ENCODE data around the gene CTSH.

Gene CTSH

GRCh38 chr15:78898540-78898939 is 46.3 kb downstream of the CTSH start:
- TF ChIP-seq CTCF (IDR thresholded peaks at IDR 0.05): no peak
- Histone ChIP-seq H3K27me3 (no peaks in the 10 kb centered on the region), H3K4me1 (peaks cover 0 to 13% (median 2%) of the 10 kb centered on the region in 4 donors), H3K36me3 (peaks cover 94 to 98% (median 97%) of the 10 kb centered on the region in 3 donors), H3K27ac (no peak overlapping the region), H3K4me3 (no peak overlapping the region), H3K9me3 (no peaks in the 10 kb centered on the region)
- intact Hi-C loops (cut with DNase I; ENCODE audit: low total_unique reads): no loop called here
- DNase-seq: no peak

GRCh38 chr15:78895471-78895870 is 49.4 kb downstream of the CTSH start:
- Histone ChIP-seq H3K4me1 (no peaks in the 10 kb centered on the region), H3K4me3 (no peak overlapping the region), H3K9me3 (no peaks in the 10 kb centered on the region), H3K27me3 (no peaks in the 10 kb centered on the region), H3K27ac (no peak overlapping the region), H3K36me3 (peaks cover 94 to 98% (median 96%) of the 10 kb centered on the region in 3 donors)
- TF ChIP-seq CTCF (IDR thresholded peaks at IDR 0.05): no peak
- intact Hi-C loops (cut with DNase I; ENCODE audit: low total_unique reads): no loop called here
- no peak for DNase-seq

GRCh38 chr15:78893538-78893937 is 51.3 kb downstream of the CTSH start:
- H3K36me3 ChIP-seq: peaks cover 86 to 96% (median 94%) of the 10 kb centered on the region in 3 donors
- no peaks in the 10 kb centered on the region for H3K27me3 ChIP-seq
- H3K27ac ChIP-seq: no peak overlapping the region
- H3K9me3 ChIP-seq: no peaks in the 10 kb centered on the region
- no peak for DNase-seq
- H3K4me1 ChIP-seq: no peaks in the 10 kb centered on the region
- no peak for TF ChIP-seq CTCF (IDR thresholded peaks at IDR 0.05)
- no peak overlapping the region for H3K4me3 ChIP-seq
- intact Hi-C loops (cut with DNase I; ENCODE audit: low total_unique reads): no loop called here

GRCh38 chr15:78889000-78889399 is 55.8 kb downstream of the CTSH start:
- Histone ChIP-seq H3K27ac (no peak overlapping the region), H3K36me3 (peaks cover 72 to 89% (median 87%) of the 10 kb centered on the region in 3 donors), H3K4me3 (no peak overlapping the region), H3K4me1 (peaks cover 0 to 23% (median 0%) of the 10 kb centered on the region in 4 donors), H3K27me3 (no peaks in the 10 kb centered on the region), H3K9me3 (no peaks in the 10 kb centered on the region)
- DNase-seq: no peak
- intact Hi-C loops (cut with DNase I; ENCODE audit: low total_unique reads): no loop called here
- TF ChIP-seq CTCF (IDR thresholded peaks at IDR 0.05): no peak

GRCh38 chr15:78881681-78882080 is 63.2 kb downstream of the CTSH start:
- Histone ChIP-seq H3K4me1 (peaks cover 3 to 81% (median 48%) of the 10 kb centered on the region in 4 donors), H3K4me3 (no peak overlapping the region), H3K36me3 (peaks cover 32 to 43% (median 33%) of the 10 kb centered on the region in 3 donors), H3K9me3 (no peaks in the 10 kb centered on the region), H3K27ac (no peak overlapping the region), H3K27me3 (no peaks in the 10 kb centered on the region)
- DNase-seq: no peak
- TF ChIP-seq CTCF (IDR thresholded peaks at IDR 0.05): no peak
- intact Hi-C loops (cut with DNase I; ENCODE audit: low total_unique reads): no loop called here

DNA sequence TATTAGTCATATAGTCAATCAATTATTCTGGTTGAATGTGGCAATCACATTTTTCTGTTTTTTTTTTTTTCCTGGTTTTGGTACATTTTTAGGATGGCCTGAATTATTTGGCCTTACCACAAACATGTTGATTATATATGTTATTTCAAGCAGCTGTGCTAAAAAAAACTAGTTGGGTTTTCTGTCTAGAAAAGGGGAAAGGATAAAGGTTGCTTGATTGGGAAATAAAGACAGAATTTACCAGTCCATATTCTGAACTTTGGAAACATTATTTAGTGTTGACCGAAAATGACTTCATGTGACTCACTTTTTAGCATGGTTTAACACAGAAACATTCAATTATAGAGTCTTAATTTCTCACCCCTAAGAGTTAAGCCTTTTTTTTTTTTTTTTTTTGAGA is 64.0 kb downstream of the CTSH start:
- intact Hi-C loops (cut with DNase I; ENCODE audit: low total_unique reads): no loop called here
- no peak for DNase-seq
- no peaks in the 10 kb centered on the region for H3K27me3 ChIP-seq
- peaks cover 24 to 34% (median 24%) of the 10 kb centered on the region in 3 donors for H3K36me3 ChIP-seq
- TF ChIP-seq CTCF (IDR thresholded peaks at IDR 0.05): no peak
- H3K27ac ChIP-seq: no peak overlapping the region
- no peak overlapping the region for H3K4me3 ChIP-seq
- no peaks in the 10 kb centered on the region for H3K9me3 ChIP-seq
- peaks cover 3 to 89% (median 56%) of the 10 kb centered on the region in 4 donors for H3K4me1 ChIP-seq

Data from tibial artery (tissue), 4 donors.